Umbilical cord (tissue), 2 donors: Measurements from ENCODE around the gene MBD6. TPM values are rescaled to one million over a fixed set of nuclear protein-coding genes. Genes with fewer than 3 reads are reported as not detected.
"Not testable (repeated sequence)": the region's sequence is repeated elsewhere in the genome, so short reads cannot be mapped to it uniquely, and the experiment has no call there.

Experiments
- DNase-seq: peaks from one replicate; pipeline ENCODE4 v3.0.0-alpha.2; 2015; ENCODE audit warnings: low spot score
- total RNA-seq: library from RNA; depleted of rRNA; stranded (reverse); fragments of >200 nt; gene quantifications from one replicate; pipeline ENCODE4 v1.2.3, GENCODE V29; 2014; ENCODE audit warnings: low replicate concordance; ENCODE audit not compliant: insufficient read depth

Gene MBD6
- total RNA-seq, 1 donor from 2014 or later, result 1.9 TPM

GRCh38 chr12:57488402-57489156, 34.0 kb upstream of the MBD6 start:
- DNase-seq, result no peak

- no peak for DNase-seq
Measured at GRCh38 chr12:57489157-57489641, 33.4 kb upstream of the MBD6 start.

- no peak for DNase-seq
Measured at GRCh38 chr12:57490126-57490525, 32.5 kb upstream of the MBD6 start.

GRCh38 chr12:57491393-57492280, 31.0 kb upstream of the MBD6 start:
- DNase-seq, result no peak

- DNase-seq, result not testable (repeated sequence)
Measured at GRCh38 chr12:57495051-57495701, 27.4 kb upstream of the MBD6 start.

- DNase-seq, result no peak
Measured at GRCh38 chr12:57496822-57497221, 25.8 kb upstream of the MBD6 start.

- no peak for DNase-seq
Measured at GRCh38 chr12:57497223-57498131, 25.1 kb upstream of the MBD6 start.

GRCh38 chr12:57498132-57498502, 24.5 kb upstream of the MBD6 start:
- no peak for DNase-seq

- no peak for DNase-seq
Measured at GRCh38 chr12:57498571-57498970, 24.1 kb upstream of the MBD6 start.

GRCh38 chr12:57500213-57500612, 22.4 kb upstream of the MBD6 start:
- DNase-seq, result no peak

- DNase-seq, result not testable (repeated sequence)
Measured at GRCh38 chr12:57502311-57502969, 20.2 kb upstream of the MBD6 start.

GRCh38 chr12:57506541-57506940, 16.1 kb upstream of the MBD6 start:
- DNase-seq, result not testable (repeated sequence)

- DNase-seq, result not testable (repeated sequence)
Measured at GRCh38 chr12:57507796-57508195, 14.8 kb upstream of the MBD6 start.

- no peak for DNase-seq
Measured at GRCh38 chr12:57511161-57511560, 11.5 kb upstream of the MBD6 start.

- no peak for DNase-seq
Measured at GRCh38 chr12:57511588-57512325, 10.9 kb upstream of the MBD6 start.

- no peak for DNase-seq
Measured at GRCh38 chr12:57512665-57513064, 10.0 kb upstream of the MBD6 start.

- DNase-seq, result no peak
Measured at GRCh38 chr12:57513266-57513665, 9.4 kb upstream of the MBD6 start.

GRCh38 chr12:57513677-57514076, 8.9 kb upstream of the MBD6 start:
- DNase-seq, result not testable (repeated sequence)

- not testable (repeated sequence) for DNase-seq
Measured at GRCh38 chr12:57514246-57514645, 8.4 kb upstream of the MBD6 start.
